Measurements from ENCODE around the gene FERMT1.
"Not testable (repeated sequence)": the region's sequence is repeated elsewhere in the genome, so short reads cannot be mapped to it uniquely, and the experiment has no call there.

The FERMT1 gene

DNA sequence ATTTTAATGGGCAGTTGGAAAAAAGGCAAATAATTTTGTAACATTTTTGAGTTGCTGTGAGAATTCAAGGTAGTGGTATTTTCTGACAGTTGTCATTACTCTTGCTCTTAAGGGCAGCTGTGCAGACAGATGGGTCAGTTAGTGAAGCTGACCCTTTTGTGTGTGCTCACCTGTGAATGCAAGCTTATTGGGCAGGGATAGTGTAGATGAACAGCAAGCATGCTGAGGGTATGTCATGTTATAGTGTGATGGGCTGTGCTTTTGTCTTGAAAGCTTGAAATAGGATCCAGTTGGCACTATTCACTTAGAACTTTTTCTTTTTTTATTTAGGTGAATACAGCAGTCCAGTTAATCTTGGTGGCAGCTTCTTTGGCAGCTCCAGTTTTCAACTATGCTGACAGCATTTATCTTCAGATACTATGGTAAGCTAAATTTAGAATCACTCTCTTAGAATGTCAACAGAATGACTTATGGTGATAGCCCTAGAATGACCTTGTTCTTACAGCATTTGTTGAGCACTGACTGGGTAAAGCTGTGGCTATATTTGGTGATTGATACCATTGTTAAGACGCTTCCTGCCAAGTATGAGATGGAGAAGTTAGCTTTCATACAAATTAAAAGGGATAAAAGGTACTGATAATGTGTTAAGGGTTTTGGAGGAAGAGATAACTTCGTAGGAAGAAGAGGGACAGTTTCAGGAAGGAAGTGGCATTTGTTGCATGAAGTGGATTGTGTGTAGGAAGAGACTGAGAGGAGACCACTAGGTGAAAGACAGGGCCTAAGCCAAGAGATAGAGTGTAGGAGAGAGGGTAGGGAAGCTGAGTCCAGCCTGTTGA, 88.5 kb downstream of the FERMT1 start:
- H3K27me3 ChIP-seq (ENCODE audit: insufficient read depth, low read length, poor library complexity), result no peaks in the 10 kb centered on the region
- H2BK5ac ChIP-seq (ENCODE audit: low read length), result no peak overlapping the region
- no peak overlapping the region for H4K5ac ChIP-seq (ENCODE audit: low read length)
- H3K23ac ChIP-seq (ENCODE audit: low read length), result no peak overlapping the region
- no peak overlapping the region for H2AK5ac ChIP-seq (ENCODE audit: low read length)
- H3K18ac ChIP-seq (ENCODE audit: low read length), result no peak overlapping the region
- H3K4ac ChIP-seq (ENCODE audit: low read depth, low read length), result no peak overlapping the region
- H3K4me2 ChIP-seq (ENCODE audit: low read length), result no peak overlapping the region
- H3K9ac ChIP-seq (ENCODE audit: low read length), result no peak overlapping the region
- no peaks in the 10 kb centered on the region for H3K79me2 ChIP-seq (ENCODE audit: control insufficient read depth, insufficient read depth, low read length)
- DNase-seq, result no peak
- H2BK120ac ChIP-seq (ENCODE audit: low read depth, low read length), result no peak overlapping the region
- no peaks in the 10 kb centered on the region for H3K36me3 ChIP-seq (ENCODE audit: control insufficient read depth, insufficient read depth, low read length)
- H3K4me1 ChIP-seq (ENCODE audit: control insufficient read depth, low read depth, low read length), result no peaks in the 10 kb centered on the region
- no peak overlapping the region for H4K8ac ChIP-seq (ENCODE audit: low read depth, low read length)
- 100% methylated on average over 1 of the region's 2 CpGs for WGBS (ENCODE audit: extremely low coverage, insufficient coverage, low lambda C conversion rate)
- peak overlapping the region; percentile 17 for H3K27ac ChIP-seq (ENCODE audit: low read depth, low read length)
- H3K56ac ChIP-seq (ENCODE audit: low read length), result no peak overlapping the region
- H2BK15ac ChIP-seq (replicated peaks; ENCODE audit: low read depth), result no peak overlapping the region
- H3K79me1 ChIP-seq (ENCODE audit: low read length), result no peaks in the 10 kb centered on the region
- no peak overlapping the region for H3K4me3 ChIP-seq (ENCODE audit: low read length)

DNA sequence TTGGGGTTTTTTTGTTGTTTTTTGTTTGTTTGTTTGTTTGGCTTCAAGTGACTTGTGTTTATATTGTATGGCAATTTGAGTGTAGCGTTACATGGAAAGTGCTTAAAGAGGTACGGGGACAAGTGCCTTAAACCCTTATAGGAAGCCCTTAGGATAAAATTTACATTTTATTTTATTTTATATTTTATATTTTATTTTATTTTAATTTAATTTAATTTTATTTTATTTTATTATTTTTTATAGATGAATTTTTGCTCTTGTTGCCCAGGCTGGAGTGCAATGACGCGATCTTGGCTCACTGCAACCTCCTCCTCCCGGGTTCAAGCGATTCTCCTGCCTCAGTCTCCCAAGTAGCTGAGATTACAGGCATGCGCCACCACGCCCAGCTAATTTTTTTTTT, 89.9 kb downstream of the FERMT1 start:
- not testable (repeated sequence) for H3K79me2 ChIP-seq (ENCODE audit: control insufficient read depth, insufficient read depth, low read length); H3K36me3 ChIP-seq (ENCODE audit: control insufficient read depth, insufficient read depth, low read length); H3K4me3 ChIP-seq (ENCODE audit: low read length); H2AK5ac ChIP-seq (ENCODE audit: low read length); H4K8ac ChIP-seq (ENCODE audit: low read depth, low read length); H3K23ac ChIP-seq (ENCODE audit: low read length); H3K27me3 ChIP-seq (ENCODE audit: insufficient read depth, low read length, poor library complexity); H3K4ac ChIP-seq (ENCODE audit: low read depth, low read length); H3K9ac ChIP-seq (ENCODE audit: low read length); H3K4me2 ChIP-seq (ENCODE audit: low read length); H3K18ac ChIP-seq (ENCODE audit: low read length); H3K27ac ChIP-seq (ENCODE audit: low read depth, low read length); H3K56ac ChIP-seq (ENCODE audit: low read length); H3K79me1 ChIP-seq (ENCODE audit: low read length); H3K4me1 ChIP-seq (ENCODE audit: control insufficient read depth, low read depth, low read length); H2BK5ac ChIP-seq (ENCODE audit: low read length); H2BK15ac ChIP-seq (replicated peaks; ENCODE audit: low read depth); H4K5ac ChIP-seq (ENCODE audit: low read length); H2BK120ac ChIP-seq (ENCODE audit: low read depth, low read length); DNase-seq
- no CpG with 5 or more reads among the region's 8 CpGs for WGBS (ENCODE audit: extremely low coverage, insufficient coverage, low lambda C conversion rate)

DNA sequence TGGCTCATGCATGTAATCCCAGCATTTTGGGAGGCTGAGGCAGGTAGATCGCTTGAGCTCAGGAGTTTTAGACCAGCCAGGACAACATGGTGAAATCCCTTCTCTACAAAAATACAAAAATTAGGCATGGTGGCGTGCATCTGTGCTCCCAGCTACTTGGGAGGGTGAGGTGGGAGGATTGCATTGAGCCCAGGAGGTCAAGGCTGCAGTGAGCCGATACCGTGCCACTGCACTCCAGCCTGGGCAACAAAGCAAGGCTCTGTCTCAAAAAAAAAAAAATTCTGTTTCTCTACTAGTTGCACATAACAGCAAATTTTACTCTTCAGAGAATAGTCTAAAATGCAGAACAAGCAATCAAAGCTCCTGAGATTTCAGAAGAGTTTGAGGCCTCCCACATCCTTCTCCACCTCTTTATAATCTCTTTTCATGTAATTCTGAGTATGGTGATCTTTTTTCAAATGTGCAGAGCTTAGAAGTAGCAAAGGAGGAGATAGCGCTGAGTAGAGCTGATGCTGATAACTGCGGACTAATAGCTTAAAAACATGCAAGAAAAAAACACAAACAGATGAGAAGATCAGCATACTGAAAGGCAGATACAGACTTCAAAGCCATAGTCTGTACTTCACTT, 92.3 kb downstream of the FERMT1 start:
- no peak overlapping the region for H2BK120ac ChIP-seq (ENCODE audit: low read depth, low read length)
- H3K4me3 ChIP-seq (ENCODE audit: low read length), result no peak overlapping the region
- H3K79me2 ChIP-seq (ENCODE audit: control insufficient read depth, insufficient read depth, low read length), result no peaks in the 10 kb centered on the region
- no peak overlapping the region for H3K18ac ChIP-seq (ENCODE audit: low read length)
- no peak overlapping the region for H4K8ac ChIP-seq (ENCODE audit: low read depth, low read length)
- DNase-seq, result no peak
- H3K4ac ChIP-seq (ENCODE audit: low read depth, low read length), result no peak overlapping the region
- no CpG with 5 or more reads among the region's 6 CpGs for WGBS (ENCODE audit: extremely low coverage, insufficient coverage, low lambda C conversion rate)
- no peak overlapping the region for H2BK15ac ChIP-seq (replicated peaks; ENCODE audit: low read depth)
- H3K56ac ChIP-seq (ENCODE audit: low read length), result no peak overlapping the region
- H3K79me1 ChIP-seq (ENCODE audit: low read length), result no peaks in the 10 kb centered on the region
- no peak overlapping the region for H3K23ac ChIP-seq (ENCODE audit: low read length)
- H3K4me2 ChIP-seq (ENCODE audit: low read length), result no peak overlapping the region
- no peaks in the 10 kb centered on the region for H3K27me3 ChIP-seq (ENCODE audit: insufficient read depth, low read length, poor library complexity)
- peaks cover 2% of the 10 kb centered on the region for H3K36me3 ChIP-seq (ENCODE audit: control insufficient read depth, insufficient read depth, low read length)
- no peak overlapping the region for H3K9ac ChIP-seq (ENCODE audit: low read length)
- H4K5ac ChIP-seq (ENCODE audit: low read length), result no peak overlapping the region
- H3K27ac ChIP-seq (ENCODE audit: low read depth, low read length), result no peak overlapping the region
- H3K4me1 ChIP-seq (ENCODE audit: control insufficient read depth, low read depth, low read length), result no peaks in the 10 kb centered on the region
- no peak overlapping the region for H2AK5ac ChIP-seq (ENCODE audit: low read length)
- no peak overlapping the region for H2BK5ac ChIP-seq (ENCODE audit: low read length)

DNA sequence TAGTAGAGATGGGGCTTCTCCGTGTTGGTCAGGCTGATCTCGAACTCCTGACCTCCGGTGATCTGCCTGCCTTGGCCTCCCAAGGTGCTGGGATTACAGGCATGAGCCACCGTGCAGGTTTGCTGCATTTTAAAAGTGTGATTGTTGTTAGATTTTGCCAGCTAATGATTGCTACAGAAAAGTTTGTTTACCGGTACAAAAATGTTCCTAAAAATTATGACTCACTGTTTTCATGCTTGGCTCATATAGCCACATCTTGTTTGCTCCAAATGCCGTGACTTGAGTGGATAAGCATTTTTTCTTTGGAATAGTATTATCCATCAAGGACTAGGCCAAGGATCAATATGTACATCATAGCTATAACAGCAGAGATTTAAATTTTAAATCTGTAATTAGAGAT, 93.3 kb downstream of the FERMT1 start:
- Histone ChIP-seq H2BK5ac (ENCODE audit: low read length) (no peak overlapping the region), H3K4me1 (ENCODE audit: control insufficient read depth, low read depth, low read length) (no peaks in the 10 kb centered on the region), H3K4me3 (ENCODE audit: low read length) (no peak overlapping the region), H3K27ac (ENCODE audit: low read depth, low read length) (no peak overlapping the region), H2AK5ac (ENCODE audit: low read length) (no peak overlapping the region), H3K4ac (ENCODE audit: low read depth, low read length) (no peak overlapping the region), H2BK120ac (ENCODE audit: low read depth, low read length) (no peak overlapping the region), H4K5ac (ENCODE audit: low read length) (no peak overlapping the region), H3K18ac (ENCODE audit: low read length) (no peak overlapping the region), H3K79me2 (ENCODE audit: control insufficient read depth, insufficient read depth, low read length) (no peaks in the 10 kb centered on the region), H3K4me2 (ENCODE audit: low read length) (no peak overlapping the region), H2BK15ac (replicated peaks; ENCODE audit: low read depth) (no peak overlapping the region), H3K56ac (ENCODE audit: low read length) (no peak overlapping the region), H3K27me3 (ENCODE audit: insufficient read depth, low read length, poor library complexity) (no peaks in the 10 kb centered on the region), H3K23ac (ENCODE audit: low read length) (no peak overlapping the region), H4K8ac (ENCODE audit: low read depth, low read length) (no peak overlapping the region), H3K36me3 (ENCODE audit: control insufficient read depth, insufficient read depth, low read length) (peaks cover 4% of the 10 kb centered on the region), H3K79me1 (ENCODE audit: low read length) (peaks cover 3% of the 10 kb centered on the region), H3K9ac (ENCODE audit: low read length) (no peak overlapping the region)
- no CpG with 5 or more reads among the region's 6 CpGs for WGBS (ENCODE audit: extremely low coverage, insufficient coverage, low lambda C conversion rate)
- DNase-seq, result no peak

DNA sequence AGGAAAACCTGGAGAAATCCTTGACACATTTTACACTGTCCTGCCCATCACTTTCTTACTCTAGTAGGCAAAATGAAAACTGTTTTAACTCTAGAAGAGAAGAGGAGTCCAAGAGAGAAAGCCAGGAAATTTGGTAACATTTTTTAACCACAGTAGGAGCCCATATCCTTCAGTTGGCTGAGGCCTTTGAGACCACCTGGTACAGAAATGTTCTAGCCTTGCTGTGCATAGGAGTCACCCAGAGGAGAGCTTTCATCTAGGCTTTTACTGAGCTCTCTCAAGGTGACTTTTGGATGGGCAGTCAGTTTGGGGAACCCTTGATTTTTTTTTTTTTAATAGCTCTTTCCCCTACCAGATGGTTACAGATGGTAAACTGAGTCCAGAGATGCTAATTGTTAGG, 94.0 kb downstream of the FERMT1 start:
- Histone ChIP-seq H3K23ac (ENCODE audit: low read length) (no peak overlapping the region), H3K4me1 (ENCODE audit: control insufficient read depth, low read depth, low read length) (no peaks in the 10 kb centered on the region), H3K79me2 (ENCODE audit: control insufficient read depth, insufficient read depth, low read length) (no peaks in the 10 kb centered on the region), H2BK120ac (ENCODE audit: low read depth, low read length) (no peak overlapping the region), H2AK5ac (ENCODE audit: low read length) (no peak overlapping the region), H3K56ac (ENCODE audit: low read length) (no peak overlapping the region), H3K18ac (ENCODE audit: low read length) (no peak overlapping the region), H2BK5ac (ENCODE audit: low read length) (no peak overlapping the region), H4K8ac (ENCODE audit: low read depth, low read length) (no peak overlapping the region), H3K4me3 (ENCODE audit: low read length) (no peak overlapping the region), H3K79me1 (ENCODE audit: low read length) (peaks cover 3% of the 10 kb centered on the region), H4K5ac (ENCODE audit: low read length) (no peak overlapping the region), H3K9ac (ENCODE audit: low read length) (no peak overlapping the region), H3K27me3 (ENCODE audit: insufficient read depth, low read length, poor library complexity) (no peaks in the 10 kb centered on the region), H3K4me2 (ENCODE audit: low read length) (no peak overlapping the region), H3K36me3 (ENCODE audit: control insufficient read depth, insufficient read depth, low read length) (peaks cover 4% of the 10 kb centered on the region), H2BK15ac (replicated peaks; ENCODE audit: low read depth) (no peak overlapping the region), H3K4ac (ENCODE audit: low read depth, low read length) (no peak overlapping the region), H3K27ac (ENCODE audit: low read depth, low read length) (no peak overlapping the region)
- DNase-seq, result no peak
